T-cell (primary cell): ENCODE data around the gene B4GALNT4. TPM values are rescaled to one million over a fixed set of nuclear protein-coding genes. Genes with fewer than 3 reads are reported as not detected.
A peak's percentile ranks its signal among the peaks of the same experiment; 100 is the strongest.

Source experiments
- ATAC-seq, 4 experiments: fragments of 200-7000 bp in 3 of 4; fragments of 150-1000 bp in 1 of 4; cut with Tn5 transposase; replicated peaks in 1 of 4; 1 replicate in 3 of 4; 2 replicates in 1 of 4; pipeline ENCODE4 v1.10.0; 2021; ENCODE audit warnings: moderate library complexity in 3 of 4, mild to moderate bottlenecking in 2 of 4, moderate number of reproducible peaks in 1 of 4
- CTCF ChIA-PET, 2 donors: fragments of 300-600 bp; sonication (Branson Sonifier 250); formaldehyde crosslinking; loops; one replicate each; lab custom pipeline; 2022; ENCODE audit warnings: antibody characterized with exemption in 2 of 2; lab: Charles Lee
- POLR2A ChIA-PET, 2 donors: fragments of 300-600 bp; sonication (Branson Sonifier 250); formaldehyde crosslinking; loops; one replicate each; lab custom pipeline; 2022; ENCODE audit warnings: antibody characterized with exemption in 2 of 2; lab: Charles Lee
- DNase-seq, 35 experiments: peaks; one replicate each; pipeline versions ENCODE4 v3.0.0 to v3.0.0-alpha.2; 2013 to 2023
- H3K27ac ChIP-seq: one replicate; pipeline ENCODE4 v1.5.1; 2013; ENCODE audit warnings: low read length
- H3K27me3 ChIP-seq, 2 experiments: replicated peaks in 1 of 2; 1 replicate in 1 of 2; 2 replicates in 1 of 2; pipeline versions ENCODE4 v1.6.1 to v1.7.0; 2013; ENCODE audit warnings: low read length in 1 of 2, mixed read lengths in 1 of 2; ENCODE audit not compliant: control insufficient read depth in 2 of 2, insufficient read depth in 2 of 2; ENCODE audit errors: extremely low read depth in 1 of 2
- H3K36me3 ChIP-seq, 2 donors: 1 replicate in 1 of 2; 2 replicates in 1 of 2; pipeline versions ENCODE4 v1.6.1 to v1.7.0; 2013; ENCODE audit warnings: low read length in 1 of 2; ENCODE audit not compliant: control insufficient read depth in 2 of 2, insufficient read depth in 1 of 2; ENCODE audit errors: extremely low read depth in 1 of 2
- H3K4me1 ChIP-seq, 2 experiments: 1 replicate in 1 of 2; 2 replicates in 1 of 2; pipeline versions ENCODE4 v1.6.1 to v1.7.0; 2013; ENCODE audit warnings: low read length in 2 of 2, mixed read lengths in 1 of 2; ENCODE audit not compliant: insufficient read depth in 2 of 2, control insufficient read depth in 1 of 2; ENCODE audit errors: extremely low read depth in 1 of 2
- H3K4me3 ChIP-seq, 2 donors: 1 replicate in 1 of 2; 2 replicates in 1 of 2; pipeline versions ENCODE4 v1.5.1 to v1.7.0; 2013; ENCODE audit warnings: mild to moderate bottlenecking in 2 of 2, low read length in 1 of 2, moderate library complexity in 1 of 2; ENCODE audit not compliant: control insufficient read depth in 1 of 2; ENCODE audit errors: extremely low read depth in 1 of 2
- H3K9me3 ChIP-seq: 2 replicates; pipeline ENCODE4 v1.7.0; 2013
- H3K27ac Mint-ChIP-seq, 2 donors: one replicate each; pipeline ENCODE4 v1.8.0; 2020 to 2021; ENCODE audit warnings: mild to moderate bottlenecking in 2 of 2, mixed read lengths in 2 of 2
- H3K27me3 Mint-ChIP-seq, 2 donors: one replicate each; pipeline ENCODE4 v1.8.0; 2021 to 2022; ENCODE audit warnings: mixed read lengths in 2 of 2
- H3K36me3 Mint-ChIP-seq: one replicate; pipeline ENCODE4 v1.8.0; 2021; ENCODE audit warnings: mixed read lengths
- H3K4me1 Mint-ChIP-seq, 3 donors: one replicate each; pipeline ENCODE4 v1.8.0; 2020 to 2022; ENCODE audit warnings: mixed read lengths in 3 of 3, mild to moderate bottlenecking in 1 of 3
- H3K4me3 Mint-ChIP-seq, 3 donors: one replicate each; pipeline ENCODE4 v1.8.0; 2020 to 2022; ENCODE audit warnings: mild to moderate bottlenecking in 3 of 3, mixed read lengths in 3 of 3, moderate library complexity in 3 of 3
- H3K9me3 Mint-ChIP-seq, 3 donors: one replicate each; pipeline ENCODE4 v1.8.0; 2020 to 2022; ENCODE audit warnings: mixed read lengths in 3 of 3
- WGBS: methylation state at CpG from one replicate; pipeline ENCODE4 v1.1.5; 2013; ENCODE audit warnings: missing lambda C conversion rate; ENCODE audit not compliant: insufficient coverage; 5-methylcytosine and 5-hydroxymethylcytosine counted together
- total RNA-seq, 35 experiments: library from RNA in 6 of 35; stranded (reverse) in 6 of 35; fragments of 120-200 nt in 1 of 35; gene quantifications; one replicate each; pipeline versions ENCODE4 v1.2.1 to v1.2.4 and lab custom pipeline; 2013 to 2026

B4GALNT4 gene
- total RNA-seq, 5 donors from 2014 or later (not counting 1 experiment from before 2014, with no cell fraction given), result 1.7 to 5.6 (median 2.8) TPM

DNA sequence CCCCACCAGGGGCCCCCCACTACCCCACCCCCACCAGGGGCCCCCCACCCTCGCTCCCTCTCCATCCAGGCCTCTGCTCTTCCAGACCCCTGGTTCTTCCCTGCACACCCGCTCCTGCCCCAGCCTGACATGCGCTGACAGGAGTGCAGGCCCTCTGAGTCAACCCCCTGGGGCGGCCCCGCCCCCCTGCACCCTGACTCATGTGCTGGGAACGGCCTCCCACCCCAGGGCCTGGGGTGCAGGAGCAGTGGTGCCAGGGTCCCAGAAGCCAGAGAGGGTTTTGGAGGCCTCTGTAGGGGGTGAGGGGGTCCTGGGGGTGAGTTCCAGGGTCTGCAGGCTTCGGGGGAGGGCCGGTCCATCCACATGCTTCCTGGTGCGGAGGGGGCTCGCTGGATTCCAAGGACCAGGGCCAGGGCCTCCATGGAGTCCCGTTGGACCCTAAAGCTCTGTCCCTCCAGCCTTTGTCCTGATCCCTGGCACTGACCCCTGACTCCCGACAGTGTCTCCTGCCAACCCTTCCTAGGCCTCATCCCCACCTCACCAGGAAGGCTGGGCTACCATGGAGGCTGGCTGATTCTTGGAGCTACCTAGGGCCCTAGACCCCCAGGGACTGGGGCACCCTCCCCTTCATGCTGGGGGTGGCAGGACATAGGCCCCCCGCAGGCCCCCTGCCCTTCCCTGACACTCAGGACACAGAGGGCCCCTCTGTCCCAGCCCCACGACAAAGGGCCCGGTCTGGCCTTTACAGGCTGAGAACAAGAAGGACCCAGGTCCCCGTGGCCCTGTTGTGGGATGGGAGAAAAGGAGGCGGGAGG is 24.1 kb downstream of the B4GALNT4 start:
- no peak overlapping the region for H3K27ac ChIP-seq
- 80% methylated on average over 11 of the region's 17 CpGs for whole genome bisulfite sequencing
- Mint-ChIP-seq H3K27me3 (no peaks in the 10 kb centered on the region), H3K36me3 (no peaks in the 10 kb centered on the region), H3K27ac (no peak overlapping the region), H3K4me3 (no peak overlapping the region), H3K9me3 (no peaks in the 10 kb centered on the region), H3K4me1 (no peaks in the 10 kb centered on the region)
- ATAC-seq (no peak), DNase-seq (no peak)
- ChIA-PET POLR2A (no interaction called here), CTCF (no interaction called here)
- H3K4me1 ChIP-seq, result peaks cover 0 to 19% of the 10 kb centered on the region in 2 experiments
- H3K36me3 ChIP-seq, result no peaks in the 10 kb centered on the region
- H3K9me3 ChIP-seq, result no peaks in the 10 kb centered on the region
- peaks cover 0 to 28% of the 10 kb centered on the region in 2 experiments for H3K27me3 ChIP-seq
- no peak overlapping the region for H3K4me3 ChIP-seq

DNA sequence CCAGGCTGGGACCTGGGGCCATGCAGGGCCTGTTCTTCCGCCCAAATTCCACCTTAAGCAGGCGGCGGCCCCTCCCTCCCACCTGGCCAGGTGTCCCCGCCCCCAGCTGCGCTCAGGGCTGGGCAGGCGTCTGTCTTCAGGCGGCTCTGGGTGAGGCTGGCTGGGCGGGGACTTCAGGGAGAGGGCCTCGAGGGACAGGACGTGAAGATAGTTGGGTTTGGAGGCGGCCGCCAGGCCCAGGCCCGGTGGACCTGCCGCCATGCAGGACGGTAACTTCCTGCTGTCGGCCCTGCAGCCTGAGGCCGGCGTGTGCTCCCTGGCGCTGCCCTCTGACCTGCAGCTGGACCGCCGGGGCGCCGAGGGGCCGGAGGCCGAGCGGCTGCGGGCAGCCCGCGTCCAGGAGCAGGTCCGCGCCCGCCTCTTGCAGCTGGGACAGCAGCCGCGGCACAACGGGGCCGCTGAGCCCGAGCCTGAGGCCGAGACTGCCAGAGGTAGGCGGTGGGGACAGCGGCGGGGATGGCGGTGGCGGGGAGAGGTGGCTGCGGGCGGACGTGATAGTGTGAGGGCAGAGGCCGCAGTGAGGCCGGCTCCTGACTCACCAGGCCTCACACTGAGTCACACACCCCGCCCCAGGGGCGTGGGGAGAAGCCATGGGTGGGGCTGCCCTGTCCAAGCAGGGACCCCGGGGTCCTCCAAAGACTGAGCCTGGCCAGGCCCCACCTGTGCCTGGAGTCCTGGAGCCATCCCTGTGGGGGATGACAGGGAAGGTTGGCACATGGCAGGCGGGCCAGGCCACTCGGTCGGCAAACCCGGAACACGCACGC is 24.9 kb downstream of the B4GALNT4 start, which contains the start of gene PKP3:
TSS of gene PKP3 (plus strand) at position 176 of the 824 bp plus-strand sequence. CDS start at position 260, 84 bp downstream.
- POLR2A ChIA-PET, result no interaction called here
- H3K4me3 Mint-ChIP-seq, result no peak within 1 kb of the TSS

DNA sequence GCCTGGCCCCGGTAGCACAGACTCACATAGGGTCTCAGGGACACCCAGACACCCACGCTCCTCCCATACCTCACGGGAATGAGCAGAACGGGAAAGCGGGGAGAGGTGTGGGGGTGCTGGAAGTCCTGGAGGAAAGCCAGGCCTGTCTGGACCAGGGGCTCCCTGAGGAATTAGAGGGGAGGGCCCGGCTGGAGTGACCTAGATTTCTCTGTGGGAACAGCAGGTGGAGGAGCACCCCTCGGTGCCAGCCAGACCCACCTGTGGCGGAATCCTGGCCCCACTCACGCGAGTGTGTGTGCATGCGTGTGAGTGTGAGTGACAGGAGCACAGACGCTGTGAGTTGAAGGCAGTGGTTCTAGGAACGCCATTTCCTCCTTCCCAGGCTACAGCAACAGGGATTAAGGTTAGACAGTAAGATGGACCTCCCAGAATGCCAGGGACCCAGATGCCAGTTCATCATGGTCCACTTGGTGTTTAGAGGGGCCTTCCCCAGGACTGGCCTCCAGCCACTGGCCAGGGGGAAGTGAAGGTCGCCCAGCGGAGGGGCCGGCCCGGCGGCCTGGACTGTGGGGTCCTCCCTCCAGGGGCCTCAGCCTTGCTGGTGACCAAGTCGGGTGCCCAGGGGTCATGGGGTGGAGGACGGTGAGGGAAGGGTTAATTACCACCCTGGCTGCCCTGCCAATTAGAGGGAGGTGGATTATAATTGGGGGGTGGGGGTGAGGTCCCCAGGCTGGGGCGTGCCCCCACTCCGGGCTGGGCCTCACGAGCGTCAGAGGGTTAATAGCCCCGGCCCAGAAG is 25.8 kb downstream of the B4GALNT4 start:
- ChIA-PET CTCF (no interaction called here), POLR2A (no interaction called here)
- H3K36me3 ChIP-seq, result no peaks in the 10 kb centered on the region
- ATAC-seq, result no peak
- H3K27ac ChIP-seq, result no peak overlapping the region
- H3K9me3 ChIP-seq, result no peaks in the 10 kb centered on the region
- Mint-ChIP-seq H3K4me1 (peaks cover 0 to 5% (median 2%) of the 10 kb centered on the region in 3 donors), H3K36me3 (no peaks in the 10 kb centered on the region), H3K9me3 (no peaks in the 10 kb centered on the region), H3K27ac (no peak overlapping the region), H3K4me3 (no peak overlapping the region), H3K27me3 (peaks cover 0 to 9% of the 10 kb centered on the region in 2 donors)
- peaks cover 0 to 40% of the 10 kb centered on the region in 2 experiments for H3K27me3 ChIP-seq
- no peak overlapping the region for H3K4me3 ChIP-seq
- H3K4me1 ChIP-seq, result peaks cover 0 to 19% of the 10 kb centered on the region in 2 experiments
- DNase-seq, result no peak
- 90% methylated on average over 10 of the region's 25 CpGs for WGBS

More for the DNA sequence above, 24.9 kb downstream of the B4GALNT4 start, which contains the start of gene PKP3:
- H3K27me3 Mint-ChIP-seq, result peaks cover 0 to 4% of the 10 kb centered on the region in 2 donors
- Histone ChIP-seq H3K4me3 (no peak within 1 kb of the TSS), H3K27ac (no peak within 1 kb of the TSS), H3K36me3 (no peaks in the 10 kb centered on the region), H3K27me3 (peaks cover 0 to 33% of the 10 kb centered on the region in 2 experiments), H3K4me1 (peaks cover 0 to 19% of the 10 kb centered on the region in 2 experiments), H3K9me3 (no peaks in the 10 kb centered on the region)
- ATAC-seq, result no peak
- no peak for DNase-seq
- H3K36me3 Mint-ChIP-seq, result no peaks in the 10 kb centered on the region
- no peaks in the 10 kb centered on the region for H3K9me3 Mint-ChIP-seq
- 85% methylated on average over 44 of the region's 57 CpGs for WGBS
- peaks cover 0 to 2% (median 0%) of the 10 kb centered on the region in 3 donors for H3K4me1 Mint-ChIP-seq
- H3K27ac Mint-ChIP-seq, result no peak within 1 kb of the TSS
- CTCF ChIA-PET, result no interaction called here

DNA sequence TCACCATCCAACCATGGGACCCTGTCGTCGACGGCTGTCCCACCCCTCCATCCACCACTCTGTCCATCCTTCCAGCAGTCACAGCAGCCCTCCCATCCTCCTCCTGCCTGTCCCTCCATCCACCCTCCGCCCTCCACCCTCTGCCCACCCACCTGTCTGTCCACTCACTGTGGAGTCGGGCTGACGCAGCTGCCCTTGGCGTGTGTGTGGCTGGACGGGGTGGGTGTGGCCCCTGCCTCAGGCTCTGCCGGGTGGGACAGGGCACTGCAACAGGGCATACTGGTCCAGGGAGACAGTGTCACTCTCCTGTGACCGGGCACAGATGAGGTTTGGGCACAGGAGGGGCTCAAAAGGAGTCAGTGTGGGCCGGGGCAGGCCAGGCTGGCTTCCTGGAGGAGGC is 26.6 kb downstream of the B4GALNT4 start:
- CTCF ChIA-PET, result interaction anchor here in 1 of 2 donors (0.9 to 1.8 kb wide), 2 partner anchors 11 to 145 kb away, joined by 3 to 7 read pairs; no protein-coding TSS in a partner anchor
- Histone ChIP-seq H3K36me3 (no peaks in the 10 kb centered on the region), H3K4me3 (no peak overlapping the region), H3K27ac (no peak overlapping the region), H3K27me3 (peaks cover 0 to 42% of the 10 kb centered on the region in 2 experiments), H3K4me1 (peaks cover 0 to 19% of the 10 kb centered on the region in 2 experiments), H3K9me3 (no peaks in the 10 kb centered on the region)
- peaks cover 0 to 5% (median 2%) of the 10 kb centered on the region in 3 donors for H3K4me1 Mint-ChIP-seq
- ATAC-seq (no peak), DNase-seq (no peak)
- POLR2A ChIA-PET, result interaction anchor here in 1 of 2 donors (1.5 kb wide), 1 partner anchor 11 kb away, joined by 4 read pairs; no protein-coding TSS in a partner anchor
- WGBS, result 86% methylated on average over 8 of the region's 11 CpGs
- no peaks in the 10 kb centered on the region for H3K9me3 Mint-ChIP-seq
- H3K27me3 Mint-ChIP-seq, result peaks cover 0 to 9% of the 10 kb centered on the region in 2 donors
- no peak overlapping the region for H3K27ac Mint-ChIP-seq
- H3K4me3 Mint-ChIP-seq, result peak overlapping the region in 1 of 3 donors; percentile 58
- no peaks in the 10 kb centered on the region for H3K36me3 Mint-ChIP-seq

DNA sequence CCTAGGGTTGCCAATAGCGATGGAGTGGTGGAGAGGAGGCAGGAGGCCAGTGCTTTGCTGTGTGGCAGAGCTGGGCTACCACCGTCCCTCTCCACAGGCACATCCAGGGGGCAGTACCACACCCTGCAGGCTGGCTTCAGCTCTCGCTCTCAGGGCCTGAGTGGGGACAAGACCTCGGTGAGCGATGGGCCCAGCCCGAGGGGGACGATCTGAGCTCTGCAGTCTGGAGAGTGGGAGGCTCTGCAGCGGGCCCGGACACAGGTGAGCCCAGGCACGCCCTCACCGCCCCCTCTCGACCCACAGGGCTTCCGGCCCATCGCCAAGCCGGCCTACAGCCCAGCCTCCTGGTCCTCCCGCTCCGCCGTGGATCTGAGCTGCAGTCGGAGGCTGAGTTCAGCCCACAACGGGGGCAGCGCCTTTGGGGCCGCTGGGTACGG is 27.2 kb downstream of the B4GALNT4 start:
- H3K4me3 Mint-ChIP-seq, result peak overlapping the region in 2 of 3 donors; percentile 17 to 58
- ChIA-PET CTCF (interaction anchor here in 1 of 2 donors (0.7 to 1.8 kb wide), 3 partner anchors 10 to 145 kb away, joined by 3 to 7 read pairs (median 3); no protein-coding TSS in a partner anchor), POLR2A (interaction anchor here in 1 of 2 donors (1.5 kb wide), 1 partner anchor 10 kb away, joined by 4 read pairs; no protein-coding TSS in a partner anchor)
- Histone ChIP-seq H3K9me3 (no peaks in the 10 kb centered on the region), H3K27ac (no peak overlapping the region), H3K36me3 (no peaks in the 10 kb centered on the region), H3K4me3 (peak overlapping the region; percentile 37 to 40), H3K4me1 (peaks cover 0 to 19% of the 10 kb centered on the region in 2 experiments), H3K27me3 (peaks cover 0 to 42% of the 10 kb centered on the region in 2 experiments)
- H3K27ac Mint-ChIP-seq, result no peak overlapping the region
- DNase-seq (peak in 2 of 35 experiments; percentile 21 to 42), ATAC-seq (peak; percentile 15 to 63 (median 42))
- WGBS, result 61% methylated on average over 22 of the region's 23 CpGs
- H3K4me1 Mint-ChIP-seq, result peaks cover 0 to 5% (median 2%) of the 10 kb centered on the region in 3 donors
- no peaks in the 10 kb centered on the region for H3K36me3 Mint-ChIP-seq
- peaks cover 0 to 9% of the 10 kb centered on the region in 2 donors for H3K27me3 Mint-ChIP-seq
- H3K9me3 Mint-ChIP-seq, result no peaks in the 10 kb centered on the region
